A549 (cell line): ENCODE results near the gene KPNA6.

ENCODE experiments used
- BHLHE40 ChIP-seq: IDR thresholded peaks from 2 replicates; pipeline ENCODE4 v1.6.1; 2012; ENCODE audit warnings: low read depth, low read length, inconsistent platforms
- CEBPB ChIP-seq, 2 experiments: fragments of >200 bp in 1 of 2; sonication (Bioruptor Twin) in 1 of 2; formaldehyde crosslinking in 1 of 2; IDR thresholded peaks; 2 replicates each; pipeline ENCODE4 v1.6.1; 2012 to 2016
- CHD2 ChIP-seq: fragments of 150-350 bp; IDR thresholded peaks from 2 replicates; pipeline ENCODE4 v1.6.1; 2014; ENCODE audit warnings: low read length; ENCODE audit not compliant: partially characterized antibody
- CTCF ChIP-seq: fragments of >200 bp; sonication (Bioruptor Twin); formaldehyde crosslinking; IDR thresholded peaks from 3 replicates; pipeline ENCODE4 v1.5.1; 2016
- EP300 ChIP-seq, 2 experiments: fragments of >200 bp; sonication (Bioruptor Twin); formaldehyde crosslinking; IDR thresholded peaks; 2 replicates in 1 of 2; 3 replicates in 1 of 2; pipeline ENCODE4 v1.6.1; 2016 to 2017
- POLR2A ChIP-seq: IDR thresholded peaks from 2 replicates; pipeline ENCODE4 v1.6.1; 2012; ENCODE audit warnings: mild to moderate bottlenecking, low read length
- ZNF302 ChIP-seq: fragments of 250-450 bp; sonication (Bioruptor Pico); IDR thresholded peaks from 2 replicates; pipeline ENCODE4 v1.9.0; 2021; ENCODE audit warnings: inconsistent platforms, mild to moderate bottlenecking, moderate library complexity
- TF ChIP-seq, protein P1 (sequence below): fragments of 250-450 bp; sonication (Bioruptor Pico); IDR thresholded peaks from 2 replicates; pipeline ENCODE4 v1.5.0; 2021; ENCODE audit warnings: mild to moderate bottlenecking, moderate library complexity, borderline replicate concordance

DNA sequence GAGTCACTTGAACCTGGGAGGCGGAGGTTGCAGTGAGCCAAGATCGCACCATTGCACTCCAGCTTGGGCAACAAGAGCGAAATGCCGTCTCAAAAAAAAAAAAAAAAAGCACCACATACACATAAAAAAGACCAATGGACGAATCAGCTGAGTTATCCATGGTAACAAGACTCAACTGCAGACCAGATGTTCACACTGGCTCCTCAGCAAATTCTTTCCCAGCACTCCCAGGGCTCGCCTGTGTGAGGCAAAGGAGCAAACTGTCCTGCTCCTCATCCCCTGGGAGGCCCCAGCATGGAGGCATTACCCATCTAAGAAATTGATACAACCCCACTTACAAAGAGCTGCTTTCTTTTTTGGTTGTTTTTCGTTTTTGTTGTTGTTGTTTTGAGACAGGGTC, 111.2 kb downstream of the KPNA6 start:
- no peak for TF ChIP-seq CTCF
- no peak for TF ChIP-seq ZNF302 (CRISPR knock-in tag)
- no peak for TF ChIP-seq BHLHE40
- TF ChIP-seq EP300 (IDR thresholded peaks at IDR 0.05): no peak
- TF ChIP-seq, protein P1, sequence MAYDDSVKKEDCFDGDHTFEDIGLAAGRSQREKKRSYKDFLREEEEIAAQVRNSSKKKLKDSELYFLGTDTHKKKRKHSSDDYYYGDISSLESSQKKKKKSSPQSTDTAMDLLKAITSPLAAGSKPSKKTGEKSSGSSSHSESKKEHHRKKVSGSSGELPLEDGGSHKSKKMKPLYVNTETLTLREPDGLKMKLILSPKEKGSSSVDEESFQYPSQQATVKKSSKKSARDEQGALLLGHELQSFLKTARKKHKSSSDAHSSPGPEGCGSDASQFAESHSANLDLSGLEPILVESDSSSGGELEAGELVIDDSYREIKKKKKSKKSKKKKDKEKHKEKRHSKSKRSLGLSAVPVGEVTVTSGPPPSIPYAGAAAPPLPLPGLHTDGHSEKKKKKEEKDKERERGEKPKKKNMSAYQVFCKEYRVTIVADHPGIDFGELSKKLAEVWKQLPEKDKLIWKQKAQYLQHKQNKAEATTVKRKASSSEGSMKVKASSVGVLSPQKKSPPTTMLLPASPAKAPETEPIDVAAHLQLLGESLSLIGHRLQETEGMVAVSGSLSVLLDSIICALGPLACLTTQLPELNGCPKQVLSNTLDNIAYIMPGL: no peak
- no peak for TF ChIP-seq CEBPB (IDR thresholded peaks at IDR 0.05)
- no peak for TF ChIP-seq POLR2A
- TF ChIP-seq CHD2: no peak
